Ureter (tissue), 1 donor: Measurements from ENCODE around the gene HSDL2. TPM values are rescaled to one million over a fixed set of nuclear protein-coding genes. Genes with fewer than 3 reads are reported as not detected.
"Not testable (repeated sequence)": the region's sequence is repeated elsewhere in the genome, so short reads cannot be mapped to it uniquely, and the experiment has no call there.

Experiments
- DNase-seq: peaks from one replicate; pipeline ENCODE4 v3.0.0-alpha.2; 2020; ENCODE audit warnings: low spot score
- total RNA-seq: library from RNA; stranded (reverse); gene quantifications from one replicate; pipeline ENCODE4 v1.2.4, GENCODE V29; 2023
- donor health status: DM: yes; HTN: yes; CAD: no.

Gene HSDL2
- 61.4 TPM for total RNA-seq

DNA sequence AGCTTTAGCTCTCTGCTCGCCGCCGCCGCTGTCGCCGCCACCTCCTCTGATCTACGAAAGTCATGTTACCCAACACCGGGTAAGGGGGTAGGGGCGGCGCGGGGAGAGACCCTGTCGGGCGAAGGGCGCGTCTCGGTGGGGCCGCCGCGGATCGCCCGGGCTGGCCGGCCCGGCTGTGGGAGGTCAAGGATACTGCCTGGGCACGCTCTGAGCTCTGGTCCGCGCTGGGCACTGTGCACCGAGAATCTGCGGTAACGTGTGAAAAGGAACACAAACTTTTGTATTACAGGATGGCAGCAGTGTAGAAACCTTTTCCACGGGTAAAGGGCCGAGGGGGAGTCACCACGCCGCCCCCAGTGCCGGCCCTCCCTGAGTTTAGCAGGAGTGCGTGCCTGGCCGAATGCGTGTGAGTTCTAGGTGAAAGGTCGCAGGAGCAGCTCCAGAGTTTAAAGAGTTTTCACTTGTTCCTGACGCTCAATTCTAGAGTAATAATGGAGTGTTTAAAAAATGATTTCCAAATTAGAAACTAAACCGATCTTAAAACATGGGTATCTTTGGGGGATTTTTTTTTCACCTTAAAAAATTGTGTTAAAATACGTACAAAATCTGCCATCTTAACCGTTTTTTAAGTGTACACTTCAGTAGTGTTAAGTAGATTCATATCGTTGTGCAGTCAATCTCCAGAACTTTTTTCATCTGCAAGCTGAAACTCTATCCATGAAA, at the start of gene HSDL2:
Gene HSDL2 (plus strand): TSS at position 7 of the 723 bp plus-strand sequence. CDS start 56 bp downstream, at position 63.
- DNase-seq: peak; percentile 60

DNA sequence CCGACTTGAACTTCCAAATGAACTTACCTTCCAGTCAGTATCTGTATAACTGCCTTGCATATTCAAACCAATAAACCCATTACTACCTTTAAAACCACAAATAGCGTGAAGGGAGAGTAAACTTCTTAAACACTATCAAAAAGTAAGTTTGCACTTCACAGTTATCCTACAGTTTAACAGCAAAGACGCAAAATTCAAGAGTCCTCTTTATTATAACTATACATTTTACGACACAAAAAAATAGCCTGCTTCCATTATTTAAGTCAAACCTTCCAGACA, 48.3 kb upstream of the HSDL2 start:
- DNase-seq: no peak

DNA sequence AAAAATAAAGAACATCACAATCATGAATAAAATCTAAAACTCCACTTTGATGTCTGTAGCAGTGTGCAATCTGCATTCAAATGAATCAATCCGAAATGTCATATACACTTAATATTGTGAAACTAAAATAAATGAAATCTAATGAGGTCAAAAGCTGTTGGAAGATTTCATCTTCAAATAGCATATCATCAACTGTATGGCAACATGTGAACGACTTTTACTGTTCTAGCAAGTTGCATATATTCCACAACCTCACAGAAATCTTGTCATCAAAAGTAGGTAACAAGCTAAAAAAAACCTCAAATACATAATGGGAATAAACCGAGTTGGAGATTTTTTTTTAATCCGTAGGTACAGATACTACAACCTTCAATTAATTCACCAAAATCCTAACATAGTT, 47.7 kb upstream of the HSDL2 start:
- DNase-seq: no peak

DNA sequence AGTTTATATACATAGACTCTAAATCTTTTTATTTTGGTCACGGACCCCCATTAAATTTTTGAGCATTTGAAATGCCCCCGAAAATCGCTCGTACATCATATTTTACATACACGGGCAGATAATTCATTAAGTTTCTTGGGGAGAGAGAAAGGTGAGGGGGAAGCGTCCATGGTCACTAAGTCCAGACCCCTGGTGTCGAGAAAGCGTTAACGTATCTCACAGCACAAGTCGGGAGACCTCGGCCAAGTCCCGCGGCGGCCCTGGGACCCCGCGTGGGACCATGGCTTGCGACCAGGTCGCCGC, 47.3 kb upstream of the HSDL2 start:
- DNase-seq: no peak

DNA sequence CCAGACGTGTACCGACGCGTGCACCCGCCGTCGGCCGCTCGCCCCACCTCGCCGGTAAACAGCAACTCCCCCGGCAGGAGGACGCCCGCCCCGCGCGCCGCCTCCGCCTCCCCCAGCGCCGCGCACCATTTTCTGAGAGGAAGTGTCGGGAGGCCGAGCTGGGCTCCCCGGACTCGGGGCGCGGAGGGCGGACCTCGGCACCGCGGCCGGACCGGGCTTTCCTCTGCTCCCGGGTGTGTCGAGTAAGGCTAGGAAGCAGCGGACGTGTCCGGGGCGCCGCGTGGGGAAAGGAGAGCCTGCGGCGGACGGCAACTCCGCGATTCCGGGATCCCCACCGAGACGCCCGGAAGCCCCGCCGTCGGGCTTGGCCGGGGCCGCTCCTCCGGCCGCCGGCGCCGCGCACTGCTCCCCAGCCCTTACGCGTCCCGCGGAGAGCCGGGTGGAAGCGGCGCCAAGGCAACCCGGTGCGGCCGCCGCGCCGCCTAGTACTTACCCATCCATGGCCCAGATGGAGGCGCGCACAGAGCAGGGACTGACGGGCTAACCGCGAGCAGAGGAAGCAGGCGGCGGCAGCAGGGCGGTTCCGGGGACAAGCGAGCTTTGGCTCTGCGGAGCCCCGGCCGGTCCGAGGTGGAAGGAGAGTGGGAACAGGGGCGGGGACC, 46.8 kb upstream of the HSDL2 start, which contains the start of gene PTBP3:
Gene PTBP3 (minus strand): TSS at position 643 of the 662 bp plus-strand sequence. CDS start 35,754 bp downstream, outside the sequence.
- DNase-seq: peak; percentile 88

DNA sequence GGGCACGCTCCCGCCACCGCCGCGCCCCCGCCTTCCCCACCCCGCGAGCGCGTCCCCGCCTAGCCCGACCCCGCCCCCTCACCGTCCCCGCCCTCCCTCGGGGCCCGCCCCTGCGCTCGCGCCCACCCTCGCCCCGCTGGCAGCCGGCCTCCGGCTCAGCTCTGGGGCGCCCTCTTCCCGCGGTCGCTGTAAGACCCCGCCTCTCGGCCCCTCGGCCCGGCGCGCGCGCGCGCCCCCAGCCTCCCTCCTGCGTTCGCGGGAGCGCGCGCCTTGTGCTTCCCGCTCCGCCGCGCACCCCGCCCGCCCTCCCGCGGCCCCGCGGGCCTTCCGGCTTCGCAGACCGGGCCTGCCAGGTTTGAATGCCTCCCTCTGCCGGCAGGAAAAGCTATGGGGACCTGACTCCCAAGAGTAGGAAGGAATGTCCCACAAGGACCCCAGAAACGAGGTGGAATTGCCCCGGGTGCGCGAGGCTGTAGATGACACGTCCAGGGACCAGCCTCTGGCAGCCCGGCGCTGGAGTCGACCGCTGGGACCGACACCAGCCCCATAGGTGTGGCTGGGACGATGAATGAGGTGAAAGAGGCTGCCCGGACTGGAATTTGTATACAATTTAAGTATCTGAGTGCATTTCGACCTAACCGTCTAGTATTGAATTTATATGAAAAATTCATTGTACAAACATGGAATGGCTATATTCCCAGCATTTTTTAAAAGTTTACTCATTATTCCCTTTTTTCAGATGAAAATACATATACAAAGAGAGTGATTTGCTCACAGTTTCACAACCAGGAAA, 46.1 kb upstream of the HSDL2 start:
- DNase-seq: peak; percentile 95

DNA sequence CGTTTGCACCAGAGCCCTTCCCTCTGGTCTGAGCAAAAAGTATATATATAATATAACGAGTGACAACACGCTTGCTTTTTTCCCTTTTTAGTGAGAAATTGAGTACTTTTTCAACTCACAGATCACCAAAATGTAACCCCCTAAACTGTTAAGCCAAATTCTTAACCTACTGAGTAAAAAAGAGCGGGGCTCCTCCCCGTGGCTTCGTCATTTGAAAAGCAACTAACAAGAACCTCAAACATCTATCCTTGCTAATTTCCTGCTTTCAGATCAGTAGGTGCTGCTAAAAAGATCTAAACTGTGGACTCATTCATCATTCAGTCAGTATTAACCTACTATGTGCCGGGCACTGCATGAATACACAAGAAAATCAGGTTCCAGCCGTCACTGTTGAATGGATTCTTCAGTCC, 45.5 kb upstream of the HSDL2 start:
- peak; percentile 50 for DNase-seq

DNA sequence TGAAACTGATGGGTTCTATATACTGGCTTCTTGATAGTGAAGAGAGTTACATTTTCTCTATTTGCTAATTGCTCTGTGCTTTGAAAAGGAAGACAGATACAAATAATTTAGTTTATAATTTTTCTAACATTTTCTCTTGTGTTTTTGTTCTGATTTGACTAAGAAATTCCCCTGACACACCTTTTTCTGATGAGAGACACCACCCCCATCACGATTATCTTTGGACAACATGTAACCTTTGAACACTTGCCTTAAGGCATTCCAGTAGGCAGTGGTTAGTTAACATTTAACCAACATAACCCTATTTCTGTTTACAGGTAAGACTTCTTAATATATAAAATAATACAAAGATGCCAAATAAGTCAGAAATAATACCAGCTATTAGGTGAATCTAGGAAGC, 42.4 kb upstream of the HSDL2 start:
- DNase-seq: no peak

DNA sequence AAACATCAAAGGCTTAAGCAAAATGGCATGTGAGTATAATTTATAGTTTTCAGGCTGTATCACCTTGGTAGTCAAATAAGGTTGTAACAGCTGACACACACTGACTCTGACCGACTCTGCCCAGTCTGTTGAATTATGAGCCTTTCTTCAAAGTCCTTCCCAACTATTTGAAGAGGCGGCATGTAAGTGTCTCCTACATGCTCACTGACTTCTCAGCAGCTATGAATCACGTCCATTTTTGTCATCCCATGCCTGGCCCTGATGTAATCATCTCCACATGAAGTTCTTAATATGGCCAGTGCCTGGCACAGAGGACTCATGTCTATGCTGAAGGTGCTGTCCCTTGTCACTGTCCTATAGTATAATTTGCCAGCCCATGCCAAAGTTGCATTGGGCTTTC, 41.3 kb upstream of the HSDL2 start:
- no peak for DNase-seq

DNA sequence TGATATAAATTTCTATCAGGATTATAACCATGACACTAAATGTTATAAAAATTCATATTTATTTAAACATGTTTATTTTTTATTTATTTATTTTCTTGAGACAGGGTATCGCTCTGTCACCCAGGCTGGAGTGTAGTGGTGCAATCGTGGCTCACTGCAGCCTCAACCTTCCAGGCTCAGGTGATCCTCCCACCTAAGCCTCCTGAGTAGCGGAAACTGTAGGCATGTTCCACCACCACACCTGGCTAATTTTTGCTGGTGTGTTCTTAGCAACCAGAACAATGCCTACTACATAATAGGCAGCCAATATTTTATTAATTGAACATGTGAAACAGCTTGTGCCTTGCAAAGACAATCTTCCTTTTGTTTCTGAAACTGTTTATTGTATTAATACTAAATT, 40.0 kb upstream of the HSDL2 start:
- DNase-seq: no peak

DNA sequence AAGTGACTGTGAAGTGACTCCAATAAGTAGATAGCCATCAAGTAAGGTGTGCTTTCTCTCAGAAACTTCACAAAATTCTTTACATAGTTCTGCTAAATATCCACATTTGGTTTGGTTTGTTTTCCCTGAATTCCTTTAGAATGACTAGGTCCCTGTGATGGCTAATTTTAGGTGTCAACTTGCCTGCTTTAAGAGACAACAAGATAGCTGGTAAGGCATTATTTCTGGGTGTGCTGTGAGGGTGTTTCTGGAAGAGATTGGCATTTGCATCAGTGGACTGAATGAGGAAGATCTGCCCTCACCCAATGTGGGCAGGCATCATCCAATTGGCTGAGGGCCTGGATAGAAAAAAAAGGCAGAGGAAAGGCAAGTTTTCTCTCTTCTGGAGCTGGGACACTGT, 38.2 kb upstream of the HSDL2 start:
- no peak for DNase-seq

DNA sequence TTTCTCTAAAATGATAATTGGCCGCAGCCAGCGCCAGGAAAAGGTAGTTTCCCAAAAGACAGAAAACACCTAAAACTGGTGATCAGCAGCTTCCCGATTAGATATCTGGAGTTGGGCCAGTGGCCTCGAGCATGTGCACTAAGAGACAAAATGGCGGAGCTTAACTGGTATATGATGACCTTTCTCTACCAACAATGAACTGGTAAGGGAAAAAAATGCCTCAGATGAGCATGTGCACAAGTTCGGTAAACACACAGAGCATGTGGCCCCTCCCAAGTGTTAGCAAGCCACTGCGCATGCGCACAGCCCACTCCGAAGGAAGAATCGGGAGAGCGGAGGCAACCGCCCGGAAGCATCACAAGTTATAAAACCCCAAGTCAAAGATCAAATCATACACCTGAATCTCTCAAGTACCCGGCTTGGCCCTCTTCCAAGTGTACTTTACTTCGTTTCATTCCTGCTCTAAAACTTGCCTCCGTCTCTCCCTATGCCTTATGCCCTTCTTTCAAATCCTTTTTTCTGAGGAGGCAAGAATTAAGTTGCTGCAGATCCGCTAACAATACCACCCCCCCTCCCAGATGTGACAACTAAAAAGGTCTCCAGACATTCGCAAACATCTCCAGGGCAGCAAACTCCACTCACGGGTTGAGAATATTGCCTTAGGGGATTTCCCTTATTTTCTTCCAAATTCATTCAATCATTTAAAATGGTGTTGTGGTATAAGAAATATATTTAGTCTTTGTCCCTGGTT, 31.5 kb upstream of the HSDL2 start:
- DNase-seq: peak; percentile 83

DNA sequence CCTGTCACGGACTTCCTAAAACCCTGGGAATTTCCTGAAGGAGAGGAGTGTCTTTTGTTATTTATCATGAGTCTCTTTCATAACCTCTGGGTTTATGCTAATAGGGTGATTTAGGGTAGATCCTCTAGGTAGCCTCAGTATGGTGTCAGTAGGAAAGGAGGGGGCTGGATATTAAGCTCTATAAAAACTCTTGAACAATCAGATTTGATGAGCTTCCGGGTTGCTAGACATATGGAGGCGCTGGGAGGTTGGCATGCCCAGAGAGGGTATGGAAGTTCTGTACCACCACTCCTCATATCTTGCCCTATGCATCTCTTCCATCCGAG, 30.9 kb upstream of the HSDL2 start:
- DNase-seq: no peak

DNA sequence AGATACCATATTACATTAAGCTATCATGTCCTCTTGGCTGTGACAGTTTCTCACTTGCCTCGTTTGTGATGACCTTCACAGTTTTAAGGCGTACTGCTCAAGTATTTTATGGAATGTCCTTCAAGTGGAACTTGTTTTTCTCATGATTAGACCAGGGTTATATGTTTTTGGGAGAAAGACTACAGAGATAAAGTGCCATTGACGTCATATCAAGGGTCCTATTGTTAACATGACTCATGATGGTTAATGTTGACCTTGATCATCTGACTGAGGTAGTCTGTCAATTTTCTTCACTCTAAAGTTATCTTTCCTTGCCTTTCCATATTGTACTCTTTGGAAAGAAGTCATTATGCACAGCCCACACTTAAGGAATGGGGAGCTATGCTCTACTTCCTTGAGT, 28.7 kb upstream of the HSDL2 start:
- no peak for DNase-seq

DNA sequence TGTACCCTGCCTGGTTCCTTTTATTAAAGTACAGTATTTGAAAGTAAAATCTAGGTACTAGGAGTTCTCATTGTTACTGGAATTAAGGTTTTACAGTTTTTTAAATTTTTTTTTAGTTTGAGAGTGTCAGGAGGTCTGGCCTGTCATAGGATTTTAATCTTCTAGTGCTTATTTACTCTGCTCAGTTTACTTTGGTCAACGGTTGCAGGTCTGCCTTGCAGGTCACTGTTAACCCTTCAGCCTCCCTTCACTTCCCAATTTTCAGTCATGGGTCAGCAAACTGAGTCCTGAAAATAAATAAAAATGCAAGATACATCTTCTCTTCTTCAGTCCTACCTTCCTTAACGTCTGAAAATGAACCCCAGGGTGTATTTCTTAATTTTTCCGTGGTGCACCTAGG, 27.7 kb upstream of the HSDL2 start:
- no peak for DNase-seq

DNA sequence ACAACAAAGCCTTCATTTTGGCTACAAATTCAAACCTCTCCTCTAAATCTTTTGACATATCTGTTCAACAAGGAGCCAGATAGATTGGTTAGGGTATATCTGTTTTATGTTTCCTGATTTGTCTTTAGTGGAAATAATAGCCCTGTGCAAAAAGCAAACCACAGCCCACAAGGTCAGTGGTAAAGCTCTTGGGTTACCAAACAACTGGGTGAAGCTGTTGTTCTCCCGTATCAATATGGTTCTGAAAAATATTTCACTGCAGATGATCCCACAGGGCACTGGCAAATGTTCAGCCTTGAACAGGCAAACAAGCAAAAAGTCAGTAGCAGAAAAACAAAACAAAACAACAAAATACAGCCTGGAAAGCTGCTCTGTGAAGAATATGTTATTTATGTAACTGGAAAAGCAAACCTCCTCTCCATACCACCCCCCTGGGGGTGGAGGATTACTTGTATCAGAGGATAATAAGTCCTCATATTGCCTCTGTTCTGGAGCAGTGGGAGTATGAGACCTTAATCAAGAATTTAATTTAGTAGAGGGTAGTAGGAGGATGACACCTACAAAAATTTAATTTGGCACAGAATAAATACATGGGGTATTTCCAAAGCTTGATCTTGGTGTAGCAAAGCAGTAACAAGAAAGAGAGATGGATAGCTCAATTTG, 25.7 kb upstream of the HSDL2 start:
- DNase-seq: no peak

DNA sequence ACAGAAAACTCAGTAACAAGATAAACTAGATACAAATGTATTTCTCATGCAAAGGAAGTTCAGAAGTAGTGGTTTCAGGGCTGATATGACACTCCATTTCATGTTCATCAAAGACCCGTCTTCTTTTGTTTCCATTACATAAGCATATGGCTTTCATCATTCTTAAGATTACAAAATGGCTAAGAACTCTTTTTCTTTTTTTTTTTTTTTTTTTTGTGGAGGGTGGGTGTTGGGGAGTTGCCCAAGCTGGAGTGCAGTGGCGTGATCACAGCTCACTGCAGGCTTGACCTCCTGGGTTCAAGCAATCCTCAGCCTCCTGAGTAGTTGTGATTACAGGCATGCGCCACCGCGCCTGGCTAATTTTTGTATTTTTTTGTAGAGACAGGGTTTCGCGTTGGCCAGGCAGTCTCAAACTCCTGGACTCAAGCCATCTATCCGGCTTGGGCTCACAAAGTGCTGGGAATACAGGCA, 24.4 kb upstream of the HSDL2 start:
- no peak for DNase-seq

DNA sequence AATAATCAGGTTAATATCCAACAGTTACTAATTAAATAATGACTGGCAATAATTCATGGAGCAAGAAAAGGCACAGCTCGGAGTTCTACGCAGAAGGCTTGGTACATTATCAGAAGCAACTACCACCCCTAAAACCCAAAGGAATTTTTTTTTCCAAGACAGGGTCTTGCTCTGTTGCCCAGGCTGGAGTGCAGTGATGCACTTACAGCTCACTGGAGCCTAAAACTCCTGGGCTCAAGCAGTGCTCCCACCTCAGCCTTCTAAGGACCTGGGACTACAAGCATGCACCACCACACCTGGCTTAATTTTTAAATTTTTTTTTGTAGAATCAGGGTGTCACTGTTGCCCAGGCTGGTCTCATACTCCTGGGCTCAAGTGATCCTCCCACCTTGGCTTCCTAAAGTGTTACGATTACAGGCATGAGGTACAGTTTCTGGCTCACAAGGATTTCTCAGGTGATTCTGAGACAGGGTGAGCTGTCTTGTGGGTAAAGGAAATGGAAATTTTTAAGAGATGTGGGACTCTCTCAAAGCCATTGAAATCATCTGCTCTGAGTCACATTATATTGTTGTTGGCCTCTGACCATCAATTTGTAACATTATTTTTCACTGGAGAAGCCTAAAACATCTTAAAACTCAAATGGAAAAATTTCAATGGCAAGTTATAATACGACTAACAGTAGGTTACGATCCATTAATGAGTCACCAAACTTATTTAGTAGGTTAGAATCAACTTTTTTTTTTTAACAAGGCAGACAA, 19.7 kb upstream of the HSDL2 start:
- no peak for DNase-seq

DNA sequence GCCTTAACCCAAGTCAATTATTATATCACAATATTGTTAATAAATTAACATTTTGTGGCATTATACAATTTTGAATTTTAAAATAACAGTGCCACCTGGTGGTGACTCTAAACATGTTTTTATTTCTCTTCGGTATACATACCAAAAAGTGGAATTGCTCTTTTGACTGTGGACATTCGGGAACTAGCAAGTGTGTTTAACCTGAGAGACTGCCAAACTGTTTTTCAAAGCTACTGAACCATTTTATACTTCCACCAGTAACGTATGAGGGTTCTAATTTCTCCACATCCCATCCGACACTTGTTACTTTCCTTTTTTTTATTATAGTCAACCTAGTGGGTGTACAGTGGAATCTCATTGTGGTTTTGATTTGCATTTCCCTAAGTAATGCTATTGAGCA, 18.3 kb upstream of the HSDL2 start:
- DNase-seq: no peak

DNA sequence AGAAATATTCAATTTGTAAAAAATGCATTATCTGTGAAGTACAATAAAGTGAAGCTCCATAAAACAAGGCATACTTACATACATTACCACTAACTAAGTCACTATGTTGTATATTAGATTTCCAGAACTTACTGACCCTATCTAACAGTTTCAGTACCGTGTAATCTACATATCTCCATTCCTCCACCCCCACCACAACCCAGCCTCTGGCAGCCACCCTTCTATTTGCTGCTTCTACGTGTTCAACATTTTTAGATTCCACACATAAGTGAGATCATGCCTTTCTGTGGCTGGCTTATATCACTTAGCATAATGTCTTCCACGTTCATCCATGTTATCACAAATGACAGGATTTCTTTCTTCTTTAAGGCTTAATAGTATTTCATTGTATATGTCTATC, 15.1 kb upstream of the HSDL2 start:
- DNase-seq: no peak

DNA sequence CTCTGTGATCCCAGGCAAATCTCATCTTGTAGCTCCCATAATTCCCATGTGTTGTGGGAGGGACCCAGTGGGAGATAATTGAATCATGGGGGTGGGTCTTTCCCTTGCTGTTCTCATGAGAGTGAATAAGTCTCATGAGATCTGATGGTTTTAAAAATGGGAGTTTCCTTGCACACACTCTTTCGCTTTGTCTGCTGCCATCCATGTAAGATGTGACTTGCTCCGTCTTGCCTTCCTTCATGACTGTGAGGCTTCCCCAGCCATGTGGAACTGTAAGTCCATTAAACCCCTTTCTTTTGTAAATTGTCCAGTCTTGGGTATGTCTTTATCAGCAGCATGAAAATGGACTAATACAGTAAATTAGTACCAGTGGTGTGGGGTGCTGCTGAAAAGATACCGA, 14.7 kb upstream of the HSDL2 start:
- DNase-seq: not testable (repeated sequence)
